ENCODE results near the gene PRR23E.

Gene PRR23E

GRCh38 chr3:127196466-127197299 lies 3.8 kb downstream of the PRR23E start:
- H3K4me3 ChIP-seq (ENCODE audit: low read depth, low read length): no peak overlapping the region
- no peak for TF ChIP-seq CTCF (IDR thresholded peaks at IDR 0.05; ENCODE audit: low read depth, low read length)

- H3K4me3 ChIP-seq (ENCODE audit: low read depth, low read length): no peak overlapping the region
- TF ChIP-seq CTCF (IDR thresholded peaks at IDR 0.05; ENCODE audit: low read depth, low read length): no peak
Measured at GRCh38 chr3:127197300-127198189, 4.6 kb downstream of the PRR23E start.

GRCh38 chr3:127200086-127200691 lies 7.3 kb downstream of the PRR23E start:
- no peak overlapping the region for H3K4me3 ChIP-seq (ENCODE audit: low read depth, low read length)
- TF ChIP-seq CTCF (IDR thresholded peaks at IDR 0.05; ENCODE audit: low read depth, low read length): no peak

GRCh38 chr3:127203024-127203423 lies 10.1 kb downstream of the PRR23E start:
- TF ChIP-seq CTCF (IDR thresholded peaks at IDR 0.05; ENCODE audit: low read depth, low read length): no peak
- H3K4me3 ChIP-seq (ENCODE audit: low read depth, low read length): no peak overlapping the region

- no peak overlapping the region for H3K4me3 ChIP-seq (ENCODE audit: low read depth, low read length)
- TF ChIP-seq CTCF (IDR thresholded peaks at IDR 0.05; ENCODE audit: low read depth, low read length): no peak
Measured at GRCh38 chr3:127204841-127205582, 12.1 kb downstream of the PRR23E start.

GRCh38 chr3:127206154-127206553 lies 13.2 kb downstream of the PRR23E start:
- no peak for TF ChIP-seq CTCF (IDR thresholded peaks at IDR 0.05; ENCODE audit: low read depth, low read length)
- H3K4me3 ChIP-seq (ENCODE audit: low read depth, low read length): no peak overlapping the region

Data from WI38 (cell line).